HCT116 (cell line): ENCODE data around the gene ZNF836.

Source experiments
- ATF3 ChIP-seq: IDR thresholded peaks from 2 replicates; pipeline ENCODE4 v1.6.1; 2012
- CEBPB ChIP-seq: IDR thresholded peaks from 2 replicates; pipeline ENCODE4 v1.6.1; 2012; ENCODE audit warnings: low read depth
- CTCF ChIP-seq, 3 experiments: fragments of 200-600 bp in 1 of 3; sonication (generic) in 1 of 3; IDR thresholded peaks in 2 of 3; conservative IDR thresholded peaks in 1 of 3; 2 replicates each; pipeline ENCODE4 v1.5.1; 2012 to 2017; ENCODE audit warnings: low read depth in 2 of 3, low read length in 2 of 3, antibody characterized with exemption in 1 of 3, borderline replicate concordance in 1 of 3, control low read depth in 1 of 3, mild to moderate bottlenecking in 1 of 3, mixed read lengths in 1 of 3, mixed run types in 1 of 3, moderate library complexity in 1 of 3; ENCODE audit not compliant: insufficient read depth in 1 of 3
- EZH2 ChIP-seq: fragments of 200-600 bp; sonication (generic); IDR thresholded peaks from 2 replicates; pipeline ENCODE4 v1.6.1; 2017; ENCODE audit warnings: antibody characterized with exemption, mixed run types
- MAX ChIP-seq: IDR thresholded peaks from 2 replicates; pipeline ENCODE4 v1.6.1; 2012
- POLR2AphosphoS5 ChIP-seq: IDR thresholded peaks from 2 replicates; pipeline ENCODE4 v1.6.1; 2011; ENCODE audit warnings: mild to moderate bottlenecking, low read depth, low read length, moderate library complexity
- RAD21 ChIP-seq: IDR thresholded peaks from 2 replicates; pipeline ENCODE4 v1.6.1; 2012; ENCODE audit warnings: low read depth, mild to moderate bottlenecking
- SIN3A ChIP-seq: IDR thresholded peaks from 2 replicates; pipeline ENCODE4 v1.6.1; 2012; ENCODE audit warnings: low read depth
- SP1 ChIP-seq: IDR thresholded peaks from 2 replicates; pipeline ENCODE4 v1.6.1; 2012; ENCODE audit warnings: low read depth
- TCF7L2 ChIP-seq: IDR thresholded peaks from 2 replicates; pipeline ENCODE4 v1.7.0; 2011; ENCODE audit warnings: borderline replicate concordance, inconsistent platforms; ENCODE audit not compliant: insufficient read depth, insufficient read length; ENCODE audit errors: extremely low read depth

GRCh38 chr19:52171321-52172169, at the start of gene ZNF836:
- TF ChIP-seq POLR2AphosphoS5 (no peak), CEBPB (no peak), SP1 (no peak), TCF7L2 (no peak), EZH2 (no peak), CTCF (IDR thresholded peaks at IDR 0.05 in 2 of 3, conservative IDR thresholded peaks at IDR 0.05 in 1 of 3; ENCODE audit: borderline replicate concordance in 1 of 3, insufficient read depth in 1 of 3, low read depth in 2 of 3, low read length in 2 of 3) (no peak), RAD21 (no peak), SIN3A (no peak), MAX (no peak), ATF3 (no peak)
